Naive thymus-derived CD4-positive, alpha-beta T cell (primary cell): ENCODE results near the gene RPS14. TPM values are rescaled to one million over a fixed set of nuclear protein-coding genes. Genes with fewer than 3 reads are reported as not detected.

ENCODE experiments used
- ATAC-seq: fragments of 150-1000 bp; cut with Tn5 transposase; 2 replicates; pipeline ENCODE4 v1.10.0; 2021; ENCODE audit warnings: mild to moderate bottlenecking, moderate library complexity
- CTCF ChIA-PET: fragments of 350-600 bp; sonication (Branson Sonifier 250); formaldehyde crosslinking; loops from one replicate; lab custom pipeline; 2021; ENCODE audit warnings: antibody characterized with exemption; lab: Charles Lee
- POLR2A ChIA-PET: fragments of 350-600 bp; sonication (Branson Sonifier 250); formaldehyde crosslinking; loops from one replicate; lab custom pipeline; 2021; ENCODE audit warnings: antibody characterized with exemption, inconsistent platforms; lab: Charles Lee
- DNase-seq, 9 donors: peaks; one replicate each; pipeline versions ENCODE4 v3.0.0 to v3.0.0-alpha.2; 2020 to 2022; ENCODE audit warnings: mixed read lengths in 1 of 9
- H3K27ac ChIP-seq: one replicate; pipeline ENCODE4 v1.7.0; 2013; ENCODE audit warnings: mild to moderate bottlenecking, low read depth, low read length, moderate library complexity
- H3K27me3 ChIP-seq, 2 donors: one replicate each; pipeline ENCODE4 v1.7.0; 2013; ENCODE audit warnings: low read length in 2 of 2, mild to moderate bottlenecking in 2 of 2, moderate library complexity in 2 of 2; ENCODE audit not compliant: control insufficient read depth in 2 of 2, insufficient read depth in 2 of 2
- H3K36me3 ChIP-seq, 3 experiments: 1 replicate in 2 of 3; 2 replicates in 1 of 3; pipeline ENCODE4 v1.7.0; 2013; ENCODE audit warnings: low read length in 3 of 3, mild to moderate bottlenecking in 3 of 3, moderate library complexity in 1 of 3; ENCODE audit not compliant: insufficient read depth in 3 of 3, control insufficient read depth in 2 of 3
- H3K4me1 ChIP-seq, 2 donors: one replicate each; pipeline ENCODE4 v1.7.0; 2013; ENCODE audit warnings: low read length in 2 of 2, mild to moderate bottlenecking in 2 of 2, moderate library complexity in 1 of 2; ENCODE audit not compliant: control insufficient read depth in 2 of 2, insufficient read depth in 2 of 2
- H3K4me3 ChIP-seq: 2 replicates; pipeline ENCODE4 v1.7.0; 2013; ENCODE audit warnings: mild to moderate bottlenecking, low read length
- H3K9me3 ChIP-seq, 3 experiments: 1 replicate in 2 of 3; 2 replicates in 1 of 3; pipeline ENCODE4 v1.7.0; 2013; ENCODE audit warnings: low read length in 3 of 3; ENCODE audit not compliant: control insufficient read depth in 2 of 3
- H3K27ac Mint-ChIP-seq, 9 donors: one replicate each; pipeline ENCODE4 v1.8.0; 2020 to 2022; ENCODE audit warnings: mixed read lengths in 9 of 9, mild to moderate bottlenecking in 8 of 9, moderate library complexity in 5 of 9, inconsistent platforms in 2 of 9
- H3K27me3 Mint-ChIP-seq, 5 donors: one replicate each; pipeline ENCODE4 v1.8.0; 2021 to 2022; ENCODE audit warnings: mixed read lengths in 5 of 5, mild to moderate bottlenecking in 1 of 5
- H3K36me3 Mint-ChIP-seq, 5 donors: one replicate each; pipeline ENCODE4 v1.8.0; 2020 to 2022; ENCODE audit warnings: mixed read lengths in 5 of 5, mild to moderate bottlenecking in 3 of 5, inconsistent platforms in 1 of 5
- H3K4me1 Mint-ChIP-seq, 7 donors: one replicate each; pipeline ENCODE4 v1.8.0; 2020 to 2022; ENCODE audit warnings: mixed read lengths in 7 of 7, mild to moderate bottlenecking in 3 of 7, inconsistent platforms in 1 of 7
- H3K4me3 Mint-ChIP-seq, 10 donors: one replicate each; pipeline ENCODE4 v1.8.0; 2020 to 2022; ENCODE audit warnings: mild to moderate bottlenecking in 10 of 10, mixed read lengths in 10 of 10, moderate library complexity in 6 of 10, inconsistent platforms in 2 of 10
- H3K9me3 Mint-ChIP-seq, 11 donors: one replicate each; pipeline ENCODE4 v1.8.0; 2020 to 2022; ENCODE audit warnings: mixed read lengths in 11 of 11, mild to moderate bottlenecking in 4 of 11, inconsistent platforms in 1 of 11, moderate library complexity in 1 of 11
- intact Hi-C, 2 donors: fragments of 100-400 bp; cut with micrococcal nuclease; formaldehyde crosslinking; loops; one replicate each; pipeline ENCODE4 v1.15.1; 2023
- polyA plus RNA-seq, 2 donors: library from polyadenylated mRNA; unstranded; fragments of 300-500 nt; fragmentation: Illumina TruSeq; gene quantifications; one replicate each; pipeline ENCODE4 v1.2.3, GENCODE V29; 2021
- total RNA-seq, 6 experiments: library from RNA in 5 of 6; stranded (reverse) in 5 of 6; gene quantifications; 1 replicate in 5 of 6; 2 replicates in 1 of 6; pipeline ENCODE4 v1.2.3 and lab custom pipeline; 2021 to 2026

Gene RPS14
- total and polyA plus RNA-seq, 7 experiments from 2014 or later, result 2,331 to 11,248 (median 6,766) TPM

- CTCF ChIA-PET, result no interaction called here
- POLR2A ChIA-PET, result interaction anchor here (0.6 kb wide), 1 partner anchor 219 kb away, joined by 3 read pairs; no protein-coding TSS in a partner anchor
- H3K27ac Mint-ChIP-seq, result peak overlapping the region in 3 of 9 donors; percentile 48 to 75 (median 52)
Measured at GRCh38 chr5:150443242-150444075, 6.1 kb downstream of the RPS14 start.

DNA sequence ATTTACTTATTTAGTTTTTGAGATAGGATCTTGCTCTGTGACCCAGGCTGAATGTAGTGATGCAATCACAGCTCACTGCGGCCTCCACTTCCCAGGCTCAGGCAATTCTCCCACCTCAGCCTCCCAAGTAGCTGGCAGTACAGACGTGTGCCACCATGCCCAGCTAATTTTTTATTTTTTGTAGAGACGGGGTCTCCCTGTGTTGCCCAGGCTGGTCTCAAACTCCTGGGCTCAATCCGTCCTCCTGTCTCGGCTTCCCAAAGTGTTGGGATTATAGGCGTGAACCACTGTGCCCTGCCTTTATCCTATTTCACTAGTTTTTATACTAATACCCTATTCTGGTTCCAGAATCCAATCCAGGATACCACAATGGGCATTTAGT is 6.8 kb downstream of the RPS14 start:
- Histone ChIP-seq H3K27me3 (no peaks in the 10 kb centered on the region), H3K27ac (no peak overlapping the region), H3K9me3 (no peaks in the 10 kb centered on the region), H3K4me1 (peaks cover 3 to 12% of the 10 kb centered on the region in 2 donors), H3K4me3 (no peak overlapping the region), H3K36me3 (peaks cover 27 to 55% (median 37%) of the 10 kb centered on the region in 3 experiments)
- POLR2A ChIA-PET, result interaction anchor here (0.6 to 1.1 kb wide), 2 partner anchors 9 to 218 kb away, joined by 3 read pairs; no protein-coding TSS in a partner anchor
- DNase-seq (no peak), ATAC-seq (no peak)
- no peaks in the 10 kb centered on the region for H3K9me3 Mint-ChIP-seq
- CTCF ChIA-PET, result no interaction called here
- intact Hi-C loops, result loop anchor here in 1 of 2 donors (10.0 kb wide), 1 partner anchor 888 kb away; the partner anchor contains the start of gene CSNK1A1
- peaks cover 10 to 29% (median 22%) of the 10 kb centered on the region in 7 donors for H3K4me1 Mint-ChIP-seq
- no peak overlapping the region for H3K27ac Mint-ChIP-seq
- H3K36me3 Mint-ChIP-seq, result peaks cover 6 to 34% (median 25%) of the 10 kb centered on the region in 5 donors
- H3K27me3 Mint-ChIP-seq, result no peaks in the 10 kb centered on the region
- H3K4me3 Mint-ChIP-seq, result no peak overlapping the region

More at GRCh38 chr5:150443242-150444075, 6.1 kb downstream of the RPS14 start:
- Mint-ChIP-seq H3K36me3 (peaks cover 6 to 42% (median 33%) of the 10 kb centered on the region in 5 donors), H3K9me3 (no peaks in the 10 kb centered on the region), H3K4me3 (peak overlapping the region in 1 of 10 donors; percentile 27), H3K27me3 (no peaks in the 10 kb centered on the region), H3K4me1 (peaks cover 17 to 37% (median 30%) of the 10 kb centered on the region in 7 donors)
- no peak overlapping the region for H3K4me3 ChIP-seq
- H3K27ac ChIP-seq, result no peak overlapping the region
- DNase-seq, result no peak
- intact Hi-C loops, result loop anchor here in 1 of 2 donors (10.0 kb wide), 1 partner anchor 889 kb away; the partner anchor contains the start of gene CSNK1A1
- H3K27me3 ChIP-seq, result no peaks in the 10 kb centered on the region
- peaks cover 11 to 20% of the 10 kb centered on the region in 2 donors for H3K4me1 ChIP-seq
- peaks cover 31 to 59% (median 37%) of the 10 kb centered on the region in 3 experiments for H3K36me3 ChIP-seq
- H3K9me3 ChIP-seq, result no peaks in the 10 kb centered on the region
- ATAC-seq, result peak; percentile 21

DNA sequence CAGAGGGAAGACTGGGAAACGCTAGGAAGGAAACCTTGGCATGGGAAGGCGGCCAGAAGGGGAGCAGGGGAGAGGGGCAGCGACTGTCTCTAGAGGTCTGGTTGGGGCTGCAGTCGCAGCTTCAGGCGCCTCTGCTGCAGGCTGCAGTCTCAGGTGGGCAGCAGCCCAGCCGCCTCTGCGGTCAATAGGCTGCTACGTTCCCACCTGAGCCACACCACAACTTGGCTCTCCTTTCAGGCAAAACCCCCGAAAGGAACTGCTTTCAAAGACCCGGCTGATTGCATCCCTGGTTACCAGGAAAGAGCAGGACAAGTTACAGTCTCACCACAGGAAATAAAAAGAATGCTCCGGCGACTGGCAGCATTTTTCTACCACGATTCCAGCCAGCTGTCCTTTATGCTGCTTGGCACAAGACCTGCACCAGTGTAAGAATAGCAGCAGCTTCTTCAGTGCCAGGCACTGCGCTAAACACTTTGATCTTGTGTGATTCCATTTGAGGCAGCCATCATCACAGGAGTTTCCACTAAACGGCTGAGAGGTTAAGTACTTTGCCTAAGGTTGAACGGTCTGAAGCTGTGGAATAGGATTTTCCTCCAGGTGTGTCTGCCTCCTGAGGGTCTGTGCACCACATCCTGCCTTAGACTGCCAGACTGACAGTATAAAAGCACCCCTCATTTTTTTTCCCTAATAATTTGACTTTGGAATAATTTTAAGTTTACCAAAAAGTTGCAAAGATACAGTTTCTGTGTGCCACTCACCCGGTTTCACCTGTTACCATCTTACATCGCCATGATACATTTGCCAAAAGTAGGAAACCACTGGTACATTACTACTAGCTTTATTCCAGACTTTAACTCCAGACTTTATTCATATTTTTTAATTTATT is 7.5 kb downstream of the RPS14 start:
- peak overlapping the region in 2 of 9 donors; percentile 30 to 72 for H3K27ac Mint-ChIP-seq
- CTCF ChIA-PET, result no interaction called here
- ATAC-seq (no peak), DNase-seq (no peak)
- Histone ChIP-seq H3K36me3 (peaks cover 20 to 49% (median 35%) of the 10 kb centered on the region in 3 experiments), H3K4me3 (no peak overlapping the region), H3K4me1 (peaks cover 0 to 9% of the 10 kb centered on the region in 2 donors), H3K9me3 (no peaks in the 10 kb centered on the region), H3K27ac (no peak overlapping the region), H3K27me3 (no peaks in the 10 kb centered on the region)
- H3K4me3 Mint-ChIP-seq, result no peak overlapping the region
- intact Hi-C loops, result loop anchor here in 1 of 2 donors (10.0 kb wide), 1 partner anchor 887 kb away; the partner anchor contains the start of gene CSNK1A1
- peaks cover 7 to 23% (median 16%) of the 10 kb centered on the region in 7 donors for H3K4me1 Mint-ChIP-seq
- H3K36me3 Mint-ChIP-seq, result peaks cover 6 to 31% (median 20%) of the 10 kb centered on the region in 5 donors
- POLR2A ChIA-PET, result interaction anchor here (1.1 kb wide), 1 partner anchor 9 kb away, joined by 3 read pairs; no protein-coding TSS in a partner anchor
- H3K27me3 Mint-ChIP-seq, result no peaks in the 10 kb centered on the region
- H3K9me3 Mint-ChIP-seq, result no peaks in the 10 kb centered on the region

- H3K36me3 Mint-ChIP-seq, result peaks cover 2 to 22% (median 13%) of the 10 kb centered on the region in 5 donors
- no peaks in the 10 kb centered on the region for H3K9me3 Mint-ChIP-seq
- ChIA-PET CTCF (no interaction called here), POLR2A (interaction anchor here (1.1 to 1.6 kb wide), 2 partner anchors 9 to 10 kb away, joined by 3 to 6 read pairs; partner anchors contain the start of gene RPS14)
- H3K9me3 ChIP-seq, result no peaks in the 10 kb centered on the region
- H3K4me1 Mint-ChIP-seq, result peaks cover 4 to 16% (median 10%) of the 10 kb centered on the region in 7 donors
- no peaks in the 10 kb centered on the region for H3K27me3 ChIP-seq
- peaks cover 12 to 40% (median 26%) of the 10 kb centered on the region in 3 experiments for H3K36me3 ChIP-seq
- intact Hi-C loops, result loop anchor here in 1 of 2 donors (10.0 kb wide), 1 partner anchor 886 kb away; the partner anchor contains the start of gene CSNK1A1
- no peak for DNase-seq
- peak overlapping the region in 1 of 9 donors; percentile 69 for H3K27ac Mint-ChIP-seq
- no peak overlapping the region for H3K27ac ChIP-seq
- no peak overlapping the region for H3K4me3 ChIP-seq
- H3K4me3 Mint-ChIP-seq, result no peak overlapping the region
- ATAC-seq, result no peak
- no peaks in the 10 kb centered on the region for H3K27me3 Mint-ChIP-seq
- peaks cover 0 to 5% of the 10 kb centered on the region in 2 donors for H3K4me1 ChIP-seq
Measured at GRCh38 chr5:150440948-150441812, 8.4 kb downstream of the RPS14 start.

- no peaks in the 10 kb centered on the region for H3K9me3 ChIP-seq
- H3K36me3 Mint-ChIP-seq, result peaks cover 0 to 11% (median 9%) of the 10 kb centered on the region in 5 donors
- H3K36me3 ChIP-seq, result peaks cover 3 to 18% (median 6%) of the 10 kb centered on the region in 3 experiments
- ATAC-seq (no peak), DNase-seq (no peak)
- no peak overlapping the region for H3K27ac ChIP-seq
- intact Hi-C loops, result loop anchor here in 1 of 2 donors (10.0 kb wide), 1 partner anchor 164 kb away; no protein-coding TSS in a partner anchor
- no peak overlapping the region for H3K4me3 Mint-ChIP-seq
- H3K4me1 ChIP-seq, result peaks cover 0 to 7% of the 10 kb centered on the region in 2 donors
- ChIA-PET CTCF (interaction anchor here (0.6 to 0.8 kb wide), 3 partner anchors 28 to 371 kb away, joined by 3 to 4 read pairs (median 3); no protein-coding TSS in a partner anchor), POLR2A (interaction anchor here (0.8 kb wide), 1 partner anchor 216 kb away, joined by 3 read pairs; no protein-coding TSS in a partner anchor)
- no peaks in the 10 kb centered on the region for H3K27me3 ChIP-seq
- no peaks in the 10 kb centered on the region for H3K9me3 Mint-ChIP-seq
- peaks cover 6 to 11% (median 8%) of the 10 kb centered on the region in 7 donors for H3K4me1 Mint-ChIP-seq
- H3K4me3 ChIP-seq, result no peak overlapping the region
- H3K27ac Mint-ChIP-seq, result peak overlapping the region in 1 of 9 donors; percentile 21
- no peaks in the 10 kb centered on the region for H3K27me3 Mint-ChIP-seq
Measured at GRCh38 chr5:150438873-150439546, 10.5 kb downstream of the RPS14 start.
